ENCODE measurements around the gene PEX11A.

The PEX11A gene

DNA sequence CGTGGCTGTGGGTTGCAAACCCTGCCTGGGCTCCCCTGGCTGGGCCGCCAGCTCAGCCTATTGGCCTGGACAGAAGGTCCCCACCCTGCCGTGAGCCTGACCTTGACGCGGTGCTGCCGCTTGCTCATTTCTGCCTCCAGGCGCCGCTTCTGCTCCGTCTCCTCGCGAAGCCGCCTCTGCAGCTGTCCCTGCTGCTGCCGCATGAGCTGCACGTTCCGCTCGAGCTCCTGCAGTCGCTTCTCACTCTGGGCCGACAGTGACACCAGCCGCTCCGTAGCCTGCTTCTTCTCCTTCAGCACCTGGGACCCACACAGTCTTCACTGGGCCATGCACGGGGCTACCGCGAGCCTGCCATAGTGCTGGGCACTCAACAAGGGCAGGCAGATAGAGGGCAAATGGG is 57.0 kb downstream of the PEX11A start:
- Histone ChIP-seq H3K4me1 (ENCODE audit: insufficient read depth, low read length, poor library complexity, severe bottlenecking) (no peaks in the 10 kb centered on the region), H3K9ac (ENCODE audit: low read depth, low read length, poor library complexity, severe bottlenecking) (no peak overlapping the region), H2AFZ (ENCODE audit: low read length) (no peak overlapping the region), H3K79me2 (ENCODE audit: insufficient read depth, low read length) (no peaks in the 10 kb centered on the region), H3K36me3 (ENCODE audit: insufficient read depth, low read length) (peaks cover 44% of the 10 kb centered on the region; the same call in 1 of the 2 replicates), H4K20me1 (ENCODE audit: insufficient read depth, low read length, poor library complexity, severe bottlenecking) (no peaks in the 10 kb centered on the region), H3F3A (ENCODE audit: low read depth) (no peaks in the 10 kb centered on the region), H3K4me3 (ENCODE audit: low read length, poor library complexity, severe bottlenecking) (no peak overlapping the region), H3K4me2 (ENCODE audit: low read depth, low read length, poor library complexity, severe bottlenecking) (no peak overlapping the region), H3K9me2 (replicated peaks; ENCODE audit: low read depth, low read length) (no peaks in the 10 kb centered on the region), H3K9me3 (ENCODE audit: insufficient read depth, low read depth, low read length) (no peaks in the 10 kb centered on the region), H3K27me3 (ENCODE audit: insufficient read depth, low read length, poor library complexity, severe bottlenecking) (no peaks in the 10 kb centered on the region)
- TF ChIP-seq, protein P1, sequence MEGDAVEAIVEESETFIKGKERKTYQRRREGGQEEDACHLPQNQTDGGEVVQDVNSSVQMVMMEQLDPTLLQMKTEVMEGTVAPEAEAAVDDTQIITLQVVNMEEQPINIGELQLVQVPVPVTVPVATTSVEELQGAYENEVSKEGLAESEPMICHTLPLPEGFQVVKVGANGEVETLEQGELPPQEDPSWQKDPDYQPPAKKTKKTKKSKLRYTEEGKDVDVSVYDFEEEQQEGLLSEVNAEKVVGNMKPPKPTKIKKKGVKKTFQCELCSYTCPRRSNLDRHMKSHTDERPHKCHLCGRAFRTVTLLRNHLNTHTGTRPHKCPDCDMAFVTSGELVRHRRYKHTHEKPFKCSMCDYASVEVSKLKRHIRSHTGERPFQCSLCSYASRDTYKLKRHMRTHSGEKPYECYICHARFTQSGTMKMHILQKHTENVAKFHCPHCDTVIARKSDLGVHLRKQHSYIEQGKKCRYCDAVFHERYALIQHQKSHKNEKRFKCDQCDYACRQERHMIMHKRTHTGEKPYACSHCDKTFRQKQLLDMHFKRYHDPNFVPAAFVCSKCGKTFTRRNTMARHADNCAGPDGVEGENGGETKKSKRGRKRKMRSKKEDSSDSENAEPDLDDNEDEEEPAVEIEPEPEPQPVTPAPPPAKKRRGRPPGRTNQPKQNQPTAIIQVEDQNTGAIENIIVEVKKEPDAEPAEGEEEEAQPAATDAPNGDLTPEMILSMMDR (conservative IDR thresholded peaks at IDR 0.05; ENCODE audit: low read length): no peak
- TF ChIP-seq EZH2phosphoT487 (IDR thresholded peaks at IDR 0.05; ENCODE audit: borderline replicate concordance): no peak

DNA sequence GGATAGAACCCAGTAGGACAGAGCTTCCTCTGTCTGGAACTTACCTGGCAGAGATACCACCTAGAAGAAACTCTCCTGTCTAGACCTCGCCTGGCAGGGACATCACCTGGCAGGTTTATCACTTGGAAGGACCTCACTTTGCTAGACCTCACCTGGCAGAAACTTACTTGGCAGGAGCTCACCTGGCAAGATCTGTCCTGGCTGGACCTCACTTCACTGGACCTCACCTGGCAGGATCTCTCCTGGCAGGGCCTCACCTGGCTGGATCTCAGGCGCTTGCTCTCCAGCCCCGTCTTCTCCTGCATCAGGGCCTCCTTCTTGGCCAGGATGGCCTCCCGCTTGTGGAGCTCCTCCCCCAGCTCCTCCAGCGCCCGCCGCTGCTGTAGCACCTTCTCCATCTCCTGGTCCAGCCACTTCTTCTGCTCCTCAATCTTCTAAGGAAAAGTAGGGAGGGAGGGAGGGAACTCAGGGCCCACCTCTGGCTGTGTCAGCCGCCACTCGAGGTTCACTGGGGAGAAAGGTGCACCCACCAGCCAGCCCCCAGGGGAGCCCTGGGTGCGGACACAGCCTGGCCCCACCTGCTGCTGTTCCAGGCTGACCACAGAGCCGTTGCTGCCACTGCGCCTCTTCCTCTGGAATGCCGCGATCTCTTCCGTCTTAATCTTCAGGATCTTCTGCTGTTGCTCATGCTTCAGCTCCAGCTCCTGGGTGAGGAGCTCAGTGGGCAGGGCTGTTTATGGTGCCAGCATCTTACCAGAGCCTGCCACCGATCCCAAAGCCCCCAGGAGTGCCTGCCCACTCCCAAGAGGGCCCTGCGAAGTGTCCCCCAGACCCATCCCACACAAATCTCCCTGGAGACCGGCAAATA is 57.8 kb downstream of the PEX11A start:
- TF ChIP-seq, protein P1 (conservative IDR thresholded peaks at IDR 0.05; ENCODE audit: low read length): no peak
- TF ChIP-seq EZH2phosphoT487 (IDR thresholded peaks at IDR 0.05; ENCODE audit: borderline replicate concordance): no peak
- Histone ChIP-seq H3K27me3 (ENCODE audit: insufficient read depth, low read length, poor library complexity, severe bottlenecking) (no peaks in the 10 kb centered on the region), H3K4me1 (ENCODE audit: insufficient read depth, low read length, poor library complexity, severe bottlenecking) (no peaks in the 10 kb centered on the region), H3K4me3 (ENCODE audit: low read length, poor library complexity, severe bottlenecking) (no peak overlapping the region), H3K9me2 (replicated peaks; ENCODE audit: low read depth, low read length) (no peaks in the 10 kb centered on the region), H3K9me3 (ENCODE audit: insufficient read depth, low read depth, low read length) (no peaks in the 10 kb centered on the region), H2AFZ (ENCODE audit: low read length) (no peak overlapping the region), H3K36me3 (ENCODE audit: insufficient read depth, low read length) (peaks cover 52% of the 10 kb centered on the region; the same call in 1 of the 2 replicates), H4K20me1 (ENCODE audit: insufficient read depth, low read length, poor library complexity, severe bottlenecking) (no peaks in the 10 kb centered on the region), H3F3A (ENCODE audit: low read depth) (no peaks in the 10 kb centered on the region), H3K79me2 (ENCODE audit: insufficient read depth, low read length) (no peaks in the 10 kb centered on the region), H3K4me2 (ENCODE audit: low read depth, low read length, poor library complexity, severe bottlenecking) (no peak overlapping the region), H3K9ac (ENCODE audit: low read depth, low read length, poor library complexity, severe bottlenecking) (no peak overlapping the region)

- no peaks in the 10 kb centered on the region for H3K27me3 ChIP-seq (ENCODE audit: insufficient read depth, low read length, poor library complexity, severe bottlenecking)
- H3K9me3 ChIP-seq (ENCODE audit: insufficient read depth, low read depth, low read length): no peaks in the 10 kb centered on the region
- H3K9me2 ChIP-seq (replicated peaks; ENCODE audit: low read depth, low read length): no peaks in the 10 kb centered on the region
- H3K4me1 ChIP-seq (ENCODE audit: insufficient read depth, low read length, poor library complexity, severe bottlenecking): no peaks in the 10 kb centered on the region
- no peaks in the 10 kb centered on the region for H4K20me1 ChIP-seq (ENCODE audit: insufficient read depth, low read length, poor library complexity, severe bottlenecking)
- no peak for TF ChIP-seq EZH2phosphoT487 (IDR thresholded peaks at IDR 0.05; ENCODE audit: borderline replicate concordance)
- TF ChIP-seq, protein P1 (conservative IDR thresholded peaks at IDR 0.05; ENCODE audit: low read length): no peak
- H2AFZ ChIP-seq (ENCODE audit: low read length): no peak overlapping the region
- H3K4me2 ChIP-seq (ENCODE audit: low read depth, low read length, poor library complexity, severe bottlenecking): no peak overlapping the region
- H3K79me2 ChIP-seq (ENCODE audit: insufficient read depth, low read length): no peaks in the 10 kb centered on the region
- no peak overlapping the region for H3K9ac ChIP-seq (ENCODE audit: low read depth, low read length, poor library complexity, severe bottlenecking)
- peaks cover 61% of the 10 kb centered on the region; the same call in 1 of the 2 replicates for H3K36me3 ChIP-seq (ENCODE audit: insufficient read depth, low read length)
- no peaks in the 10 kb centered on the region for H3F3A ChIP-seq (ENCODE audit: low read depth)
- no peak overlapping the region for H3K4me3 ChIP-seq (ENCODE audit: low read length, poor library complexity, severe bottlenecking)
These were observed 58.7 kb downstream of the PEX11A start for GRCh38 chr15:89631902-89632264.
